ENCODE measurements around the gene ZNF317. TPM values are rescaled to one million over a fixed set of nuclear protein-coding genes. Genes with fewer than 3 reads are reported as not detected.

Gene ZNF317
- total RNA-seq, 2 experiments from 2014 or later, result 30.8 to 33.2 TPM

GRCh38 chr19:9149997-9150396 lies 9.8 kb downstream of the ZNF317 start:
- Mint-ChIP-seq H3K4me1 (peaks cover 17% of the 10 kb centered on the region), H3K9me3 (peaks cover 66% of the 10 kb centered on the region), H3K27ac (no peak overlapping the region), H3K27me3 (no peaks in the 10 kb centered on the region), H3K36me3 (ENCODE audit: low read depth) (peaks cover 96% of the 10 kb centered on the region), H3K4me3 (no peak overlapping the region)
- no peak for DNase-seq
- CTCF ChIA-PET, result no interaction called here
- POLR2A ChIA-PET, result no interaction called here

GRCh38 chr19:9150650-9151049 lies 10.5 kb downstream of the ZNF317 start:
- Mint-ChIP-seq H3K9me3 (peaks cover 68% of the 10 kb centered on the region), H3K27ac (no peak overlapping the region), H3K27me3 (no peaks in the 10 kb centered on the region), H3K4me1 (peaks cover 17% of the 10 kb centered on the region), H3K36me3 (ENCODE audit: low read depth) (peaks cover 96% of the 10 kb centered on the region), H3K4me3 (no peak overlapping the region)
- DNase-seq, result no peak
- ChIA-PET POLR2A (no interaction called here), CTCF (no interaction called here)

- no peak for DNase-seq
- H3K36me3 Mint-ChIP-seq (ENCODE audit: low read depth), result peaks cover 98% of the 10 kb centered on the region
- H3K27ac Mint-ChIP-seq, result no peak overlapping the region
- peaks cover 65% of the 10 kb centered on the region for H3K9me3 Mint-ChIP-seq
- H3K4me1 Mint-ChIP-seq, result peaks cover 17% of the 10 kb centered on the region
- POLR2A ChIA-PET, result interaction anchor here (0.5 kb wide), 1 partner anchor 70 kb away, joined by 3 read pairs; no protein-coding TSS in a partner anchor
- CTCF ChIA-PET, result no interaction called here
- H3K27me3 Mint-ChIP-seq, result no peaks in the 10 kb centered on the region
- no peak overlapping the region for H3K4me3 Mint-ChIP-seq
Observed at GRCh38 chr19:9151367-9151766, 11.2 kb downstream of the ZNF317 start.

- CTCF ChIA-PET, result no interaction called here
Observed at GRCh38 chr19:9155591-9155990, 15.4 kb downstream of the ZNF317 start.

GRCh38 chr19:9156304-9156703 lies 16.1 kb downstream of the ZNF317 start:
- no peaks in the 10 kb centered on the region for H3K27me3 Mint-ChIP-seq
- no peak for DNase-seq
- peaks cover 98% of the 10 kb centered on the region for H3K36me3 Mint-ChIP-seq (ENCODE audit: low read depth)
- POLR2A ChIA-PET, result no interaction called here
- H3K27ac Mint-ChIP-seq, result no peak overlapping the region
- CTCF ChIA-PET, result no interaction called here
- H3K4me1 Mint-ChIP-seq, result peaks cover 3% of the 10 kb centered on the region
- no peak overlapping the region for H3K4me3 Mint-ChIP-seq
- peaks cover 48% of the 10 kb centered on the region for H3K9me3 Mint-ChIP-seq

More at GRCh38 chr19:9155591-9155990, 15.4 kb downstream of the ZNF317 start:
- H3K36me3 Mint-ChIP-seq (ENCODE audit: low read depth), result peaks cover 98% of the 10 kb centered on the region
- POLR2A ChIA-PET, result no interaction called here
- H3K4me1 Mint-ChIP-seq, result peaks cover 6% of the 10 kb centered on the region
- no peak overlapping the region for H3K4me3 Mint-ChIP-seq
- H3K27me3 Mint-ChIP-seq, result no peaks in the 10 kb centered on the region
- peaks cover 48% of the 10 kb centered on the region for H3K9me3 Mint-ChIP-seq
- DNase-seq, result no peak
- H3K27ac Mint-ChIP-seq, result no peak overlapping the region

- CTCF ChIA-PET, result no interaction called here
- no peak for DNase-seq
- Mint-ChIP-seq H3K36me3 (ENCODE audit: low read depth) (peaks cover 95% of the 10 kb centered on the region), H3K4me1 (no peaks in the 10 kb centered on the region), H3K9me3 (peaks cover 41% of the 10 kb centered on the region), H3K27me3 (no peaks in the 10 kb centered on the region), H3K27ac (no peak overlapping the region), H3K4me3 (no peak overlapping the region)
- POLR2A ChIA-PET, result no interaction called here
Observed at GRCh38 chr19:9159891-9160290, 19.7 kb downstream of the ZNF317 start.

- Mint-ChIP-seq H3K4me1 (no peaks in the 10 kb centered on the region), H3K27ac (no peak overlapping the region), H3K27me3 (no peaks in the 10 kb centered on the region), H3K4me3 (no peak overlapping the region), H3K36me3 (ENCODE audit: low read depth) (peaks cover 94% of the 10 kb centered on the region), H3K9me3 (peaks cover 33% of the 10 kb centered on the region)
- ChIA-PET CTCF (no interaction called here), POLR2A (no interaction called here)
- DNase-seq, result no peak
Observed at GRCh38 chr19:9161427-9161826, 21.2 kb downstream of the ZNF317 start.

- ChIA-PET POLR2A (no interaction called here), CTCF (no interaction called here)
- no peak for DNase-seq
- Mint-ChIP-seq H3K9me3 (peaks cover 32% of the 10 kb centered on the region), H3K4me1 (no peaks in the 10 kb centered on the region), H3K27ac (no peak overlapping the region), H3K36me3 (ENCODE audit: low read depth) (peaks cover 72% of the 10 kb centered on the region), H3K27me3 (no peaks in the 10 kb centered on the region), H3K4me3 (no peak overlapping the region)
Observed at GRCh38 chr19:9165261-9165660, 25.1 kb downstream of the ZNF317 start.

GRCh38 chr19:9166846-9167245 lies 26.6 kb downstream of the ZNF317 start:
- ChIA-PET CTCF (no interaction called here), POLR2A (no interaction called here)
- no peaks in the 10 kb centered on the region for H3K27me3 Mint-ChIP-seq
- H3K9me3 Mint-ChIP-seq, result peaks cover 20% of the 10 kb centered on the region
- H3K4me3 Mint-ChIP-seq, result no peak overlapping the region
- no peak overlapping the region for H3K27ac Mint-ChIP-seq
- peaks cover 56% of the 10 kb centered on the region for H3K36me3 Mint-ChIP-seq (ENCODE audit: low read depth)
- H3K4me1 Mint-ChIP-seq, result no peaks in the 10 kb centered on the region
- no peak for DNase-seq

GRCh38 chr19:9171393-9171991 lies 31.3 kb downstream of the ZNF317 start:
- H3K4me1 Mint-ChIP-seq, result no peaks in the 10 kb centered on the region
- peaks cover 15% of the 10 kb centered on the region for H3K36me3 Mint-ChIP-seq (ENCODE audit: low read depth)
- H3K4me3 Mint-ChIP-seq, result no peak overlapping the region
- H3K27me3 Mint-ChIP-seq, result no peaks in the 10 kb centered on the region
- POLR2A ChIA-PET, result no interaction called here
- H3K9me3 Mint-ChIP-seq, result peaks cover 12% of the 10 kb centered on the region
- no peak for DNase-seq
- no peak overlapping the region for H3K27ac Mint-ChIP-seq
- CTCF ChIA-PET, result no interaction called here

- Mint-ChIP-seq H3K9me3 (peaks cover 5% of the 10 kb centered on the region), H3K36me3 (ENCODE audit: low read depth) (no peaks in the 10 kb centered on the region), H3K27me3 (no peaks in the 10 kb centered on the region), H3K27ac (no peak overlapping the region), H3K4me3 (no peak overlapping the region), H3K4me1 (no peaks in the 10 kb centered on the region)
- POLR2A ChIA-PET, result no interaction called here
- CTCF ChIA-PET, result no interaction called here
- DNase-seq, result no peak
Observed at GRCh38 chr19:9175326-9175725, 35.1 kb downstream of the ZNF317 start.

GRCh38 chr19:9178901-9179300 lies 38.7 kb downstream of the ZNF317 start, which contains the start of gene OR7D2:
Gene OR7D2, plus strand, starts transcription at chr19:9178979. Its CDS starts 6,803 bp downstream, at chr19:9185782.
- CTCF ChIA-PET, result no interaction called here
- Mint-ChIP-seq H3K9me3 (no peaks in the 10 kb centered on the region), H3K4me1 (no peaks in the 10 kb centered on the region), H3K27me3 (no peaks in the 10 kb centered on the region), H3K4me3 (no peak within 1 kb of the TSS), H3K27ac (no peak within 1 kb of the TSS), H3K36me3 (ENCODE audit: low read depth) (no peaks in the 10 kb centered on the region)
- DNase-seq, result no peak
- POLR2A ChIA-PET, result no interaction called here

GRCh38 chr19:9183000-9183399 lies 42.8 kb downstream of the ZNF317 start:
- no peaks in the 10 kb centered on the region for H3K36me3 Mint-ChIP-seq (ENCODE audit: low read depth)
- CTCF ChIA-PET, result no interaction called here
- H3K4me3 Mint-ChIP-seq, result no peak overlapping the region
- POLR2A ChIA-PET, result no interaction called here
- DNase-seq, result no peak
- H3K9me3 Mint-ChIP-seq, result peaks cover 11% of the 10 kb centered on the region
- no peaks in the 10 kb centered on the region for H3K4me1 Mint-ChIP-seq
- no peak overlapping the region for H3K27ac Mint-ChIP-seq
- no peaks in the 10 kb centered on the region for H3K27me3 Mint-ChIP-seq

- Mint-ChIP-seq H3K27ac (no peak overlapping the region), H3K36me3 (ENCODE audit: low read depth) (no peaks in the 10 kb centered on the region), H3K4me3 (no peak overlapping the region), H3K4me1 (no peaks in the 10 kb centered on the region), H3K27me3 (no peaks in the 10 kb centered on the region), H3K9me3 (peaks cover 21% of the 10 kb centered on the region)
- CTCF ChIA-PET, result interaction anchor here (1.6 kb wide), 1 partner anchor 17 kb away, joined by 4 read pairs; no protein-coding TSS in a partner anchor
- no peak for DNase-seq
- POLR2A ChIA-PET, result no interaction called here
Observed at GRCh38 chr19:9187191-9187590, 47.0 kb downstream of the ZNF317 start.
